ENCODE results near the gene FKRP. TPM values are rescaled to one million over a fixed set of nuclear protein-coding genes. Genes with fewer than 3 reads are reported as not detected.

The FKRP gene
- total RNA-seq, 3 donors from 2014 or later = 10.7 to 19.8 (median 10.9) TPM

DNA sequence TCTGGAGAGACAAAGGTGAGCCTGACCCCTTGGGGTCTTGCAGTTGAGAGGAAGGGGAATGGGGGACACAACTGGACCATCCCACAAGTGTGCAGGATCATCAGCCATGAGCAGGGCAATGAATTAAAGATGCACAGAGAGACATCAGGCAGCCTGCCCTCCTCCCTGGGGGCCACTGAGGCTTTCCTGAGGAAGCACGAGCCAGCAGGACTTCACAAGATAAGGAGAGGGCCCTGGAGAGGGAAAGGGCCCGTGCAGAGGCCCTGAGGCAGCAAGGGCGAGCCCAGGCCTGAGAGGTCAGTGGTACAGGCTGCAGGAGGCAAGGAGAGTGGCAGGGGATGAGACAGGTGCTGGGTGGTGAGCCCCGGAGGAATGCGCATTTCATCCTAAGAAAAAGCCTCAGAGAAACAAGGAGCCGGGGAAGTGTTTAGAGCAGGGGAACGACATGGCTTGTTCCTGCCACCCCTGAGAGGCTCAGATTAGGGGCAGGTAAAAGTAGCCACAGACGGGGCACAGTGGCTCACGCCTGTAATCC lies 19.9 kb upstream of the FKRP start:
- Histone ChIP-seq H3K9me3 (no peaks in the 10 kb centered on the region), H3K36me3 (ENCODE audit: low read depth) (peaks cover 32% of the 10 kb centered on the region), H3K4me3 (no peak overlapping the region), H3K4me1 (ENCODE audit: low read depth) (no peaks in the 10 kb centered on the region)
- intact Hi-C loops (cut with DNase I, micrococcal nuclease) = no loop called here
- ATAC-seq (no peak), DNase-seq (no peak)
- no peak for TF ChIP-seq CTCF (IDR thresholded peaks at IDR 0.05)

DNA sequence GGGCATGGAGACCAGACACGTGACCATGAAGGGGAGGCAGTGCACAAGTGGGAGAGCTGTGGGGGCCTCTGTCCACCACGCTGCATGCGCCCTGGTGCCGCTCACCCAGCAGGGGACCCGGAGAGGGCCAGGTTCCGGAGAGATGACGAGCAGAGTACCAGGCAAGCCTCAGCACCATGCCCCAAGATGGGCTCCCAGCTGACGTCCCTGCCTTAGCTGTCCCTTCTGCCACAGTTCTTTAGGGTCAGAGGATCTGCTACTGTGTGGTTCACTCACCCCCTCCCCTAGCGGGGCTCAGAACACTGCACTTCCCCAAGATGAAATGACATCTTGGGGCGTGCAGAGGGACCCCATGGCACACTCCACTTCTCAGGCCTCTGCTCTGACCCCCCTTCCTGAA lies 19.3 kb upstream of the FKRP start:
- ATAC-seq = no peak
- intact Hi-C loops (cut with DNase I, micrococcal nuclease) = no loop called here
- no peaks in the 10 kb centered on the region for H3K9me3 ChIP-seq
- no peak for DNase-seq
- peaks cover 32% of the 10 kb centered on the region for H3K36me3 ChIP-seq (ENCODE audit: low read depth)
- H3K4me3 ChIP-seq = no peak overlapping the region
- H3K4me1 ChIP-seq (ENCODE audit: low read depth) = no peaks in the 10 kb centered on the region
- no peak for TF ChIP-seq CTCF (IDR thresholded peaks at IDR 0.05)

DNA sequence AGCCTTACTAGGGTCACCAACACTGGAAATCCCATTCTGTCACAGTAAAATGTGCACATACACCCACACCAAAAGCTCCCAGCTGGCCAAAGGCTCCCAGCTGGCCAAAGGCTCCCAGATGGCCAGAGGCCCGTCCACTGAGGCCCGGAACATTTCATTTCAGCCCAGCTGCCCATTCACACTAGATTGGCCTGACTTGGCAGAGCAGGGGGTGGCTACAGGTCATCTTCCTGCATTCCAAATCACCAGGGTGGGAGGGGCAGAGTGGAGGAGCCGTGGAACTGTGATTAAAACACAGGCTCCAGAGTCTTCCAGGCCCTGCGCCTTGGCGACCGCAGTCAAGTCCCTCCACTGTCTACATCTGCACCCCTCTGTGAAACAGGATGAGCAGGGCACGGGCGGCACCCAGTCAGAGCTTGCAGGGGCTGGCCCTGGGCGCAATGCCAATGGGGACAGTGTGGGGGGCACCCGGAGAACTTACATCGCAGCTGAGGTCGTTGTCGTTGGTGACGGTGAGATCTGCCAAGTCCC lies 18.8 kb upstream of the FKRP start:
- intact Hi-C loops (cut with DNase I, micrococcal nuclease) = no loop called here
- Histone ChIP-seq H3K36me3 (ENCODE audit: low read depth) (peaks cover 31% of the 10 kb centered on the region), H3K4me1 (ENCODE audit: low read depth) (no peaks in the 10 kb centered on the region), H3K4me3 (no peak overlapping the region), H3K9me3 (no peaks in the 10 kb centered on the region)
- ATAC-seq (no peak), DNase-seq (no peak)
- TF ChIP-seq CTCF (IDR thresholded peaks at IDR 0.05) = no peak

DNA sequence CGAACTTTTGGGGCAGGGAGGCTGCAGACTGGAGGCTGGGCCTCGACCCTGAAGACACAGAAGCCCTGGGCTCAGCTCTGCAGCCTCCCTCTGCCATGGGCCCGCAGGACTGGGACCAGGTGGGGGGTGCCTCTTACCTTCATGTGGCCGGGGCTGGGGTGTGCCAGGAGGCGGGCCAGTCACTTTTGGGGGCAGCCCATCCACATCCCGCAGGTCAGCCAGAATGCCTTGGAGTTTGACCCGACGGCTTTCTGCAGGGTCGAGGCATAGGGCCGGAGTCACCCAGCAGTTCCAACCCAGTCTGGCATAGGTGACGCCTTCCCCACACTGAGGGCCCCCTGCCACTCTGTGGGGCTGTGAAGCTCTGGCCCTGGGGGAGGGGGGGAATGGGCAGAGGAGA lies 18.1 kb upstream of the FKRP start:
- Histone ChIP-seq H3K36me3 (ENCODE audit: low read depth) (peaks cover 25% of the 10 kb centered on the region), H3K4me1 (ENCODE audit: low read depth) (no peaks in the 10 kb centered on the region), H3K4me3 (no peak overlapping the region), H3K9me3 (no peaks in the 10 kb centered on the region)
- no peak for TF ChIP-seq CTCF (IDR thresholded peaks at IDR 0.05)
- intact Hi-C loops (cut with DNase I, micrococcal nuclease) = no loop called here
- DNase-seq = no peak
- ATAC-seq = no peak

DNA sequence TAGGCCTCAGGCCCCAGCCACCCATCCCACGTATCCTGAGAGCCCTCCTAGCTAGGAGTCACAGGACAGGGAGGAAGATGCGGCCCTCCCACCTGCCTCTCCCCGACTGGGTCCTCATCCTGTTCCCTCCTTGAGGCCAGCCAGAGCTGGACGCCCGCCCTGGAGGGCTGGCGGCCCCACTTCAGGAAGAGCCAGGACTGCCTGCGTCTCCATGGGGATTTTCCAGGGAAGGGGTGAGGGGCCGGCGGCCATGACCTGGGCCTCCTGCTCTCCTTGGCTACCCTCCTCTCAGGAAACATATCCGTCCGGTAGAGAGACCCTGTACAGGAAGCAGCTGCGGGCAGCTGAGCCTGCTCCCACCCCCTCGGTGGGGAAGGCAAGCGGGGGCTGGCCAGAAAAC lies 17.6 kb upstream of the FKRP start:
- DNase-seq = no peak
- TF ChIP-seq CTCF (IDR thresholded peaks at IDR 0.05) = no peak
- peaks cover 22% of the 10 kb centered on the region for H3K36me3 ChIP-seq (ENCODE audit: low read depth)
- no peak overlapping the region for H3K4me3 ChIP-seq
- intact Hi-C loops (cut with DNase I, micrococcal nuclease) = no loop called here
- no peaks in the 10 kb centered on the region for H3K9me3 ChIP-seq
- ATAC-seq = no peak
- no peaks in the 10 kb centered on the region for H3K4me1 ChIP-seq (ENCODE audit: low read depth)
